GM21619 (cell line): ENCODE results near the gene EDN1.

ENCODE experiments used
- ATAC-seq: cut with Tn5 transposase; IDR thresholded peaks from one replicate; pipeline ENCODE4 v1.9.1; 2021; ENCODE audit not compliant: unreplicated experiment

EDN1 gene

DNA sequence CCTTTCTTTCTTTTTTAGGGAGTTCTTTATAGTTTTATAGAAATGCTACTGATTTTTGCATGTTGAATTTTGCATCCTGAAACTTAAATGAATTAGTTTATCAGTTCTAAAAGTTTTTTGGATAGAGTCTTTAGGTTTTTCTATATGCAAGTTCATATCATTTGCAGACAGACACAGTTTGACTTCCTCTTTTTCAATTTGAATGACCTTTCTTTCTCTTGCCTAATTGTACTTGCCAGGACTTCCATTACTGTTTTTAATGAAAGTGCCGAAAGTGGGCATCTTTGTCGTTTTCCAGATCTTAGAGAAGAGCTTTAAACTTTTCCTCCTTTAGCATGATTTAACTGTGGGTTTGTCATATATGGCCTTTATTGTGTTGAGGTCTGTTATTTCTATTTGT lies 21.1 kb upstream of the EDN1 start:
- ATAC-seq = no peak

DNA sequence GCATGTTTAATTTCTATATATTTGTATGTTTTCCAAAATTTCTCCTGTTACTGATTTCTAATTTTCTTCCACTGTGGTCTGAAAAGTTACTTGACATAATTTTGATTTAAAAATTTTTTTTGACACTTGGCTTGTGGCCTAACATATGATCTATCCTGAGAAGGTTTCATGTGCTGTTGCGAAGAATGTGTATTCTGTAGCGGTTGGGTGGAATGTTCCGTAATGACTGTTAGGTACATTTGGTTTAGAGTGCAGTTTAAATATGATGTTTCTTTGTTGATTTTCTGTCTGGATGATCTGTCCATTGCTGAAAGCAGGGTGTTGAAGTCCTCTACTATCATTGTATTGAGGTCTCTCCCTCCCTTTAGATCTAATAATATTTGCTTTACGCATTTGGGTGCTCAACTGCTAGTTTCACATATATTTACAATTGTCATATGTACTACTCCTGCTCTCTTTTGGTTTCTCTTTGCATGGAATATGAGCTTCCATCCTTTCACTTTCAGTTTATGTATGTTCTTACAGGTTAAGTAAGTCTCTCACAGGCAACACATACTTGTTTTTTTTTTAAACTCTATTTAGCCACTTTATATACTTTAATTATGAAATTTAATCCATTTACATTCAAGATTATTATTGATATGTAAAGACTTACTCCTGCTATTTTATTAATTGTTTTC lies 19.5 kb upstream of the EDN1 start:
- no peak for ATAC-seq

DNA sequence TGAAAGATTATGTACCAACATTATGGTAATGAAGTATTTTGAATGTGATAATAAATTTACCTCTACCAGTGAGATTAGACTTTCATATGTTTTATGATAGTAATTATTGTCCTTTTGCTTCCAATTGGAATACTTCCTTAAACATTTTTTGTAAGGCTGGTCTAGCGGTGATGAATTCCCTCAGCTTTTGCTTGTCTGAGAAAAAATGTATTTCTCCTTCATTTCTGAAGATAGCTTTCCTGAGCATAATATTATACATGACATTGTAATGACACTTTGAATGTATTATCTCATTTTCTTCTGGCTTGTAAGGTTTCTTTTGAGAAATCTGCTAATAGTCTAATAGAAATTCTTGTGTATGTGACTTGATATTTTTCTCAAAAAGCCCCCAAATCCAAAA lies 18.6 kb upstream of the EDN1 start:
- no peak for ATAC-seq

DNA sequence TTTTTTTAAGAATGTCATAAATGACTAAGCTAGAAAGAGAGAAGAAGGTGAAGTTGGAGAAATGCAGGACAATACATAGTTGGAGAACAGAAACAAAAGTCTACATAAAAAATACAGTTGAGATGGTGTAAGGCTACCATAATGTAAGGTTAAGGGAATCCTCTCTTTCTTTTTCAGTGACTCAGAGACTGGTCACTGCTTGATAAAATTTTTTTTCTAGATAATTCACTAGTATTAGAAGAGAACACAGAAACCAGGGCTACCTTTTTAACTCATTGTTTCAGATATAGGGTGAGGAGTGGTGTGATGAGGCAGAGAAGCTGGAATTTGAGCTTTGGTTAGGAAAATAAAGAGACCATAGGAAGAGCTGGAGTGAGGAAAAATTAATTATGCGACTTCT lies 18.2 kb upstream of the EDN1 start:
- no peak for ATAC-seq

DNA sequence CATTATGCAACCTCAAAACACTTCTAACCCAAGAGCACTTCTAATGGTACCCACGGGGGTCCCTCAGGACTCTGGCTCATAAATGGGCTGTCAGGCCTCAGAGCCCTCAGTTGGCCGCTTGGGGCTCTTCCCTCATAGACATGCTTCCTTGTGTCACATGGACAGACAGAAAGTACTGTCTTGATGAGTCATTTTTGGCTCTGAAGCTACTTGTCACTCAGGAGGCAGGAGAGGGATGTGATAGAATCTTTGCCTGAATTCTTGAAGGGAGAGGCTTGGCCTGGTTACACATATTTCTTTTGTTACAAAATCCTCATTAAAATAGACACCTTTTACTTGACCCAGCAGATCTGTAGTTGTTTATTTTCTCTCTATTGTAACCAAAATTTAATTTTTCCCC lies 15.1 kb upstream of the EDN1 start:
- no peak for ATAC-seq

DNA sequence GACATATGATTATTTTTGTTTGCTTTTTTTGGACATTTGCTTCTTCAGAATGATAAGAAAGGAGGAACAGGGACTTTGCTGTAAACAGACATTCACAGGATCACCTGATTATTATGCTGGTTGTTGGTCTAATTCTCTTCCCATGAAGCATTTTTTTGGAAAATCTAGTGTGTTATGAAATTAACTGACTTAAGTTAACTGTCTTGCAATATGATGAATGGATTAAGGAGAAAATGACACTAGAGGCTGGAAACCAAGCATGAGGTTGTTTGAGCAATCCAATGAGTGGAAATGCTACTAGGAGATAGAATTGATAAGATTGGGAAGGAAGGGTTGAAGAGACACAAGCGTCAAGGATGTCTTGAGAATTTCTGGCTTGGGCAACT lies 13.2 kb upstream of the EDN1 start:
- no peak for ATAC-seq

DNA sequence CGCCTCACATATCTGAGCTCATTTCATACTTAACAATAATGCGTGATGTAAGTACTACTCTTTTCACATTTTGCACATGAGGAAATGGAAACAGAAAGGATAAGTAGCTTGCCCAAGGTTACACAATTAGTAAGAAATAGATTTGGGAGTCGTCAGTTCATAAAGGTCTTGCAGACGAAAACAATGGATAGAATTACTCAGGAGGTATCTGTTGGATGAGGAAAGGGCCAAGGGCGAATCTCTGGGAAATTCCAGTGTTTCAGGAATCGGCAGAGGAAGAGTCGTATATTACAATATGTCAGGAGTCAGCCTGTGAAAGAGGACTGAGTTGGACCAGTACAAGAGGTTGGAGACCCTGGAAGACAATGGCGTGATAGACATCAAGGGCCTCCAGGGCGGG lies 12.8 kb upstream of the EDN1 start:
- no peak for ATAC-seq

DNA sequence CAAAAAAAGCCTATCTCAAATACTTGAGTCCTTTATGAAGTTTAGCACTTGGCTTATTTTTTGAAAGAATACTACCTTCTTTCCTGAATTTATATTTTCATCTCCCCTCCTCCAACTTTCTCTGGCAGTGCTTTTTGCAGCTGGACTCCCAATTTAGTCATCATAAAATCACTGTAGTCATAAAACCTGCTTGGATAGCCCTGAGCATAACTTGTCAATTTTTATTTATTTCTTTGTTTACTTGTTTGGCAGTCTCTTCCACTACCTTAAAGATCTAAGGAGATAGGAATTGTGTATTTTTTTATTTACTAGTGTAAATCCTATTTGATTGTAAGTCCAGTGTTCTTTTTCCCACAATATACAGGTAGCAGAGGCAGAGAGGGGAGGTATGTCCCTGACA lies 11.2 kb upstream of the EDN1 start:
- ATAC-seq = no peak

DNA sequence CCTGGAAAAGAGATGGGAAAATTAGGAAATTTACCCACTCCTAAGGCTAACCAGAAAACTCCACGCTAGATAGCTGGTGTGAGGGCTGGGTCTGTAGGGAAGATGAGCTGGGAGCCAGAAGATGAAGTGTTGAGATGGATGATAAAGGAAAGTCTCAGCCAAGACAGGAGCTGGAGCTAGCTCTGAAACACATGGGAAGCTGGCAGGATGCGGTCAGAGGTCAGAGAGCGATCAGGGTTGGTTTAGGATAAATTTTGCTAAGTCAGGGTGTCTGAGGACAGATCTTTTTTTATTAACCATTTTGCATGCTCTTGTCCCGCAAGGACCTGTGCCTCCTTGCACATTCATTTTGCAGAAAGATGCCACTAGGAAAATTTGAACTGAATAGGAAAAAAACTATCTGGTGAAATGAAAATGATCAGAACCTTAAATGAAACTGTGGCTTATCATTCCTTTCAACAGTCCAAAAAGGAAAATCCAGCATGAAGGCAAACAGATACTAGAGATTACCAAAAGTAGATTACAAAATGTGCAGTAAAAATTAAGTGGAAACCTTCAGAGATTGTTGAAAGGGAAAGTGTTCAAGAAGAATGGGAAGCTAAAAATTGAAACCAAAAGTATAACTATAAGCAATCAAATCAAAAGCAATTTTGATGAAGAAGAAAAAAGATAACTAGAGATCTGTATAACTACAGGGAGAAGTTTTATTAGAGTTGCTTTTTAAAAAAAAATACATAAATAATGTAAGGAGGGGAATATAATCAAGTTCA lies 10.7 kb upstream of the EDN1 start:
- ATAC-seq = no peak

DNA sequence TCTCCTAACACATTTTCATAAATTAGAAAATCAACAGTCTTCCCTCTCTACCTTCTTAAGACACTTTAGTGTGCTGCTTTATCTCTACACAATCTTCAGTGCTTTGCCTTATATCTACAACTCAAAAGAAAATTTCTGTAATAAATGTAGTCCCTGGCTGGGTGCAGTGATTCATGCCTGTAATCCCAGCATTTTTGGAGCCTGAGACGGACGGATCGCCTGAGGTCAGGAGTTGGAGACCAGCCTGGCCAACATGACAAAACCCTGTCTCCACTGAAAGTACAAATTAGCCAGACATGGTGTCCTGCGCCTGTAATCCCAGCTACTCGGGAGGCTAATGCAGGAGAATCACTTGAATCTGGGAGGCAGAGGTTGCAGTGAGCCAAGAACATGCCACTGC lies 9.7 kb upstream of the EDN1 start:
- ATAC-seq = no peak

DNA sequence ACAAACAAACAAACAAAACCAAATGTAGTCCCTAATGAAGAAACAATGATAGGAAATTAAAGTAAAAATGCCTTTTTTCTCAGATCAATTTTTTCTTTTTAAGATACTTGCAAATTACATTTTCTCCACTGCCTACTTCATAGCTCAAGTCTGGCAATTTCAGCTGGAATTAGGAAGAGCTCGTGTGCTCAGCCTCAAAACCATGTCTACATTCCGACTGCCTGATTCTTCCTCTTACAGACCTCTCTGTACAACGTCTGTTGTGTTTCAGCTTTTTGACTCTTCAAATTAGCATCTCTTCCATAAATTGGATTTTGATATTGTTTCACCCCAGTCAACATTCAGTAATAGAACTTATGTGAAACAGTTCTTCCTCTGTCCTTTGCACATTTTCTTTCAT lies 9.3 kb upstream of the EDN1 start:
- ATAC-seq = no peak

DNA sequence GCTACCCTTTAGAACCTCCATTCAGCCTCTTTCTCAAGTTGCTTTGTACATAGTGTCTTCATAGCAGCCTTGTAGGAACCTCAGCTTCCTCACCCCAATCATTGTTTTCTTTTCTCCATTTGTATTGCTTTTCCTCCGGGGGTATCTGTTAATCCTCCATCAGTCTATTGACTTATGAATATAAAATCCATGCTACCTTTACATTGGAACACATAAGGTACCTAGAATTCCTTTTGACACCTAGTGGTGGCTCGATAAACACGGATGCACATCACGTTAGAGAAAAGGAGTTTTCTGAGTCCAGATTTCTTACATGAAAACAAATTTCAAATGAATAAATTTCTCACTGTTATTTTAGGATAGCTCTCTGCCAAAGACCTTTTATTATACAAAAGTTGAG lies 6.3 kb upstream of the EDN1 start:
- no peak for ATAC-seq

DNA sequence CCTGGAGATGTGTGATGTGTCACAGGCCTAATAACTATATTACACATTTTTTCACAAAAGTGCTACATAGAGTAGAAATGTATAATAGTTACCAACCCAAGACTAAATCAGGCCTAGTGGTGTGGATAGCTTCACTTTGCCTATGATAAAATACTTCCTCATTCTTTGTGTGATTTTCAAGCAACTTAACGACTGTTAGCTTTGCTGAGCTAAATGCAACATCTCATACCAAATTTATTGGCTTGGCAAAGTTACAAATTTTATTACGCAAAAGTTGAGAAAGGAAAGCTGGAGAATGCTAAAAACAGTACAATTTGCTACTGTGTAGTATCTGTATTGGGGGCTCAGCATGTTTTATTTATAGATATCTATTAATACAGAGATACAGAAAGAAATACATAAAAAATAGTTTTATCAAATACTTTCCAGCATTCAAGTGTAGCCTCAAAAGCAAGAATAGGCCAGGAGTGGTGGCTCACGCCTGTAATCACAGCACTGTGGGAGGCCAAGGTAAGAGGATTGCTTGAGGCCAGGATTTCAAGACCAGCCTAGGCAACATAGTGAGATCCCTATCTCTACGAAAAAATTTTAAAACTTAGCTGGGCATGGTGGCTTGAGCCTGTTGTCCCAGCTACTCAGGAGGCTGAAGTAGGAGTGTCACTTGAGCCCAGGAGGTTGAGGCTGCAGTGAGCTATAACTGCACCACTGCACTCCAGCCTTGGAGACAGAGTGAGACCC lies 3.6 kb upstream of the EDN1 start:
- ATAC-seq = no peak

DNA sequence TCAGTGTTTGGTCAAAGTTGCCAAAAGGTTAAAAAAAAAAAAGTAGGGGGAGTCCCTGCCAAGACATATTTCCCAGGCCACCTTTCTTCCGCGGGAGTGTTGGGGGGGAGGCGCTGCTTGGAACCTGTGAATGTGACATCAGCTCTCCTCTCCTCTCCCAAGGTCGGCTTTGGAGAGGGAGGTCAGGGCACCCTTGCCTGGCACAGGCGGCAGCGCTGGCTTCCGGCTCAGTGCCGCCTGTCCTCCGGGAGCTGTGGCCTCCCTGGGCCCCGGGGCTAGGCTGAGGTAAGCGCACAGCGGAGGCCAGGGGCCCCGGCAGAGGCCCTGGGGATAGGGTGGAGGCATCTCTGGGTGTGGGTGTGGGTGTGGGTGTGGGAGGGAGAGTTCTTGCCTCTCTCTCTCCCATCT lies 1.9 kb upstream of the EDN1 start:
- no peak for ATAC-seq

DNA sequence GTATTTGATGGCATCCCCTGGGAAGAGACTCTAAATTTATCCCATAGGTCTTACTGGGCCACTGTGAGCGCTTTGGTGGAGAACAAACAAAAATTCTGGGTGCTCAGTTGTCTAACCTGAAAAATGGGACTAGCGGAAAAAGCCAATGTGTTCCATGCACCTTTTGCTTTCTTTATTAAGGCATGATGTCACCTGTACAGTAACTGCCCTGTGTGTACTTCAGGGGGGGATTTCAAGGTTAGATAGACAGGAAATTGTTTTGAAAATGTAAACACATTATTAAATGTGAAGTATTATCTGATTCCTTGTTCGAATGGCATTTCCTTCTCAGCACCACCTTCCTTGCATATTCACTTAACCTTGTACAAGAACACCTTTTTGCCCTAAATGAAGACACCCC lies 1.2 kb upstream of the EDN1 start:
- ATAC-seq = no peak

DNA sequence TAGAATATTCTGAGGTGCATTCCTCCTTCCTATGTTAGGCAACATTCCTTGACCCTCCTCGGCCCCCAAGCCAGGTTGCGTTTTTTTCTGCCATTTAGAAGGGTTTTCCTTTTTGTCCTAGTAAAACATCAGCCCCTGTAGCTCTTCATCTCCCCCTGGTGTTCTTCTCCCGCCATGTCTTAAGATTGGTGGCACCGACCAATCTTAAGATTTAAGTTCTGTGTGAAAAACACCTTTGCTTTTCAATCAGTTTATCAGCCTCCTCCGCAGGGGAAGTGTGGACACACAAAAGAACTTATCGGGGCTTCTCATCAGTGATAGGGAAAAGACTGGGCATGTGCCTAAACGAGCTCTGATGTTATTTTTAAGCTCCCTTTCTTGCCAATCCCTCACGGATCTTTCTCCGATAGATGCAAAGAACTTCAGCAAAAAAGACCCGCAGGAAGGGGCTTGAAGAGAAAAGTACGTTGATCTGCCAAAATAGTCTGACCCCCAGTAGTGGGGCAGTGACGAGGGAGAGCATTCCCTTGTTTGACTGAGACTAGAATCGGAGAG lies 719 bp upstream of the EDN1 start:
- no peak for ATAC-seq

DNA sequence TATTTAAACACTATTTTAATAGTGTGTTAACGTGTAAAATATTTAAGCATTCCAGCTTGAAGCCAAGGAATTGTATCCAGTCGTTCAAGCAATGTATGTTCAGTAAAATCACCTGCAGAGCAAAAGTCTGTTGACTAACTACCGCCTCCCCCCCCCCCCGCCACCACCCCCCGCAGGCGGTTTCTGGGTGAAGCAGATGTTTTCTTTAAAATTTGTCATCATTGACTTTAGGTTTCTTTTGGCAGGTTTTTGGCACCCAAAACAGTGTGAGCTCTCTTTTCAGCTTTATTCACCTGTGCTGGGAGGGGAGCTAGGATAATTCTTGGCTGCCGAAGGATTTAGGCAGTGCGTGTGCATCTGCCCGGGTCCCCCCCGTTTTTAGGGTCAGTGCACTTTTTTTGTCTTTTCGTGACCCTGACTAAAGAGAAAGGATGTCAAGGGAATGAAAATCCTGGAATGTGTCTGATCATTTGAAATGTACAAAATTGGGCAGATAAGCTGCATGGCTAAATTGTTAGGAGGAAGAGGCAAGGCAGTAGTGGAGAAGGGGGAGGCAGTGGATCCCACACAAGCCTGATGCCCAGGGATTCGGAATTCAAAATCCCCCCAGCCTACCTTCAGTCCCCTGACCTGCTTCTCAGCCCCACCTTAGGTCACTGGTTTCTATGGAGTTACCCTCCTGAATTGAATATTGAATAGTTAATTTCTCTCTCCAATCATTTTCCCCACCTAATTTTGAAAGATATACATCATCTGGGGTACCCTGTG lies 1.1 kb downstream of the EDN1 start:
- no peak for ATAC-seq

DNA sequence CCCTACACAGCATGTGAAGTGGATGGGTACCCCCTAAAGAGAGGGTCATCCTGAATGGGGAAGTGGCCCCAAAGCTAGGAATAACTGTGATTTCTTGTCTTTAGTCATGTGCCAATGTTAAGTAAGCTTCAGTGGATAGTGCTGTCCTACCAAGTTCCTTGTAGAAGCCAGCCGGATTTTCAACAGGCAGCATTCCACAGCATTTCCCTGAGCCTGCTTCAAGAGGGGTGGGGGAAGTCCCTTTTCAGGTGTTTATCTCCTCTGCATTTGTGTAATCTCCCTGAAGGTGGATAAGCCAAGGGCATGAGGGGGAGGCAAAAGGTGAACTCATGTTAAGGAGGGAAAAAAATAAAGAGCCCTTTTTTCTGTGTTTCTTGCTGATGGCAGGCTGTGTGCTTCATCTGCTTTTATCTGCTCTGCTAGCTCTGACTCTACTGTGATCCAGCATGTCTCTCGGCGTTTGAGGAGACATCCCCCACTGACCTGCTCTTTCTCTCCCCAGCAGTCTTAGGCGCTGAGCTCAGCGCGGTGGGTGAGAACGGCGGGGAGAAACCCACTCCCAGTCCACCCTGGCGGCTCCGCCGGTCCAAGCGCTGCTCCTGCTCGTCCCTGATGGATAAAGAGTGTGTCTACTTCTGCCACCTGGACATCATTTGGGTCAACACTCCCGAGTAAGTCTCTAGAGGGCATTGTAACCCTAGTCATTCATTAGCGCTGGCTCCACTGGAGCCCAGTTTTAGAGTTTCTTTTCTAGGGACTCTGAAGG lies 1.9 kb downstream of the EDN1 start:
- ATAC-seq = no peak

DNA sequence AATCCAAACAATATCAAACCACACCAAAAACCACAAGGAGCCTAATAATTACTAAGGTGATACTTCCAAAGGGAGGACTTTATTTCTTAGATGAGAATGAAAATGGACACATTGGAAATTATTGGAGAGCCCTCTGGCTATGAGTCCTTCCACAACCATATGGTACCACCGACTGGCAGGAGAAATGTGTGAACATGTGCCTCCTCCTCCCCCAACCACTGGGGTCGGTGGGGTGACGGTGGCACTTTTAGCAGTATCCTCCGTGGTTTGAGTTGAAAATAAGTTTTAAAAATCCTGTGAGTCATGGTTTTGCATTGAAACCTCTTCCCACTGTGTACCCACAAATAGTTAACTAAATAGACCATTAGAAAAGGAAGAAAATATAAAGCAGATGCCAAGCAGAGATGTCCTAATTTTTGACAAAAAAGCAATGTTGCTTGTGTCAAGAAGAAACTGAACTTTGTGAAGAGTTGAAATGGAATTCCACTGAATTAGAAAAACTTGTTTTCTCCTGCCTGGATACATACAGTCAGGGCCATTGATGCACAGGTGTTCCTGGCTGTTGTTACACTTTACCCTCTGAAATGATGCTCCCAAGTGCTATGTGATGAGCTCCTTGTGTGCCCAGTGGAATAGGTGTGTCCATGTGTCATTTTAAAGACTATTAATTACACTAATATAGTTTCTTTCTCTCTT lies 3.2 kb downstream of the EDN1 start:
- no peak for ATAC-seq
